Transverse colon (tissue), 3 donors: ENCODE results near the gene RBPJ.

Source experiments
- EP300 ChIP-seq: sonication (generic); formaldehyde crosslinking; IDR thresholded peaks from one replicate; pipeline ENCODE4 v1.6.1; 2017; ENCODE audit warnings: antibody characterized with exemption, low read depth
- POLR2A ChIP-seq: fragments of 450-650 bp; IDR thresholded peaks from one replicate; pipeline ENCODE4 v1.6.1; 2016; ENCODE audit warnings: antibody characterized with exemption, mild to moderate bottlenecking, moderate library complexity
- TF ChIP-seq, protein P1 (sequence below), 5 experiments: fragments of 200-600 bp in 3 of 5; fragments of 450-650 bp in 2 of 5; sonication (generic) in 3 of 5; IDR thresholded peaks; 1 replicate in 2 of 5; 2 replicates in 3 of 5; pipeline ENCODE4 v1.5.1; 2016 to 2017; ENCODE audit warnings: antibody characterized with exemption in 5 of 5, inconsistent platforms in 3 of 5, mild to moderate bottlenecking in 2 of 5, moderate library complexity in 1 of 5

DNA sequence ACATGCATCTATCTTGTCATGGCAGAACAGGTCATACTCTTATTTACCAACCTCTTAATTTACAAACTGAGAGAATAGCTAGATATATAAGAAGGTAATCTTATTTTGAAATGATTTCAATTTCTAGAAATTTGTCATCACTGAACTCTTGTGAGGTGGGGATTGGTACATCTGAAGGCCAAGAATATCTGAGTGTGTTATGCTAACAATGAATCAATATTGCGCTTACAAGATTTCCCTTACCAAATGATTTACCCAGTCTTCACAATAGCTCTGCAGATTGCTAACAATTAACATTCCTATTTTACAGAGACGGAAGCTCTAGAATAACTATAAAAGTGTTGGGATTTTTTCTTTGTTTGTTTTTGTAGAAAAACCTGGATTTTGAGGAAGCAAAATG is 48.3 kb downstream of the RBPJ start:
- TF ChIP-seq, protein P1, sequence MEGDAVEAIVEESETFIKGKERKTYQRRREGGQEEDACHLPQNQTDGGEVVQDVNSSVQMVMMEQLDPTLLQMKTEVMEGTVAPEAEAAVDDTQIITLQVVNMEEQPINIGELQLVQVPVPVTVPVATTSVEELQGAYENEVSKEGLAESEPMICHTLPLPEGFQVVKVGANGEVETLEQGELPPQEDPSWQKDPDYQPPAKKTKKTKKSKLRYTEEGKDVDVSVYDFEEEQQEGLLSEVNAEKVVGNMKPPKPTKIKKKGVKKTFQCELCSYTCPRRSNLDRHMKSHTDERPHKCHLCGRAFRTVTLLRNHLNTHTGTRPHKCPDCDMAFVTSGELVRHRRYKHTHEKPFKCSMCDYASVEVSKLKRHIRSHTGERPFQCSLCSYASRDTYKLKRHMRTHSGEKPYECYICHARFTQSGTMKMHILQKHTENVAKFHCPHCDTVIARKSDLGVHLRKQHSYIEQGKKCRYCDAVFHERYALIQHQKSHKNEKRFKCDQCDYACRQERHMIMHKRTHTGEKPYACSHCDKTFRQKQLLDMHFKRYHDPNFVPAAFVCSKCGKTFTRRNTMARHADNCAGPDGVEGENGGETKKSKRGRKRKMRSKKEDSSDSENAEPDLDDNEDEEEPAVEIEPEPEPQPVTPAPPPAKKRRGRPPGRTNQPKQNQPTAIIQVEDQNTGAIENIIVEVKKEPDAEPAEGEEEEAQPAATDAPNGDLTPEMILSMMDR (IDR thresholded peaks at IDR 0.05), result no peak
- TF ChIP-seq EP300, result no peak
- TF ChIP-seq POLR2A, result no peak
